GM21576 (cell line): ENCODE results near the gene TXNRD1.
"Not testable (repeated sequence)": the region's sequence is repeated elsewhere in the genome, so short reads cannot be mapped to it uniquely, and the experiment has no call there.

ENCODE experiments used
- ATAC-seq: cut with Tn5 transposase; IDR thresholded peaks from one replicate; pipeline ENCODE4 v1.9.1; 2021; ENCODE audit warnings: mild to moderate bottlenecking, moderate library complexity; ENCODE audit not compliant: unreplicated experiment

The TXNRD1 gene

GRCh38 chr12:104319918-104320626, 104.5 kb downstream of the TXNRD1 start:
- no peak for ATAC-seq

- no peak for ATAC-seq
These were observed 105.0 kb downstream of the TXNRD1 start for GRCh38 chr12:104320627-104321024.

GRCh38 chr12:104321949-104322348, 106.4 kb downstream of the TXNRD1 start:
- ATAC-seq: no peak

- ATAC-seq: not testable (repeated sequence)
These were observed 107.0 kb downstream of the TXNRD1 start for GRCh38 chr12:104322533-104322932.

- no peak for ATAC-seq
These were observed 108.3 kb downstream of the TXNRD1 start for GRCh38 chr12:104323899-104324298.

- not testable (repeated sequence) for ATAC-seq
These were observed 112.7 kb downstream of the TXNRD1 start for GRCh38 chr12:104328278-104328677.

- no peak for ATAC-seq
These were observed 113.2 kb downstream of the TXNRD1 start for GRCh38 chr12:104328790-104329189.

- no peak for ATAC-seq
These were observed 114.3 kb downstream of the TXNRD1 start for GRCh38 chr12:104329707-104330532.

GRCh38 chr12:104331376-104331775, 115.8 kb downstream of the TXNRD1 start:
- ATAC-seq: no peak

GRCh38 chr12:104332273-104332672, 116.7 kb downstream of the TXNRD1 start:
- ATAC-seq: not testable (repeated sequence)

GRCh38 chr12:104333692-104334255, 118.2 kb downstream of the TXNRD1 start:
- no peak for ATAC-seq

- ATAC-seq: no peak
These were observed 119.0 kb downstream of the TXNRD1 start for GRCh38 chr12:104334581-104334980.

GRCh38 chr12:104336115-104336514, 120.5 kb downstream of the TXNRD1 start:
- no peak for ATAC-seq

- no peak for ATAC-seq
These were observed 121.5 kb downstream of the TXNRD1 start for GRCh38 chr12:104337030-104337558.

GRCh38 chr12:104339663-104340062, 124.1 kb downstream of the TXNRD1 start:
- no peak for ATAC-seq

GRCh38 chr12:104340177-104340576, 124.6 kb downstream of the TXNRD1 start:
- ATAC-seq: no peak

GRCh38 chr12:104340925-104341611, 125.5 kb downstream of the TXNRD1 start:
- no peak for ATAC-seq

GRCh38 chr12:104342147-104342546, 126.6 kb downstream of the TXNRD1 start:
- ATAC-seq: no peak

- ATAC-seq: no peak
These were observed 127.2 kb downstream of the TXNRD1 start for GRCh38 chr12:104342635-104343249.

GRCh38 chr12:104344682-104345081, 129.1 kb downstream of the TXNRD1 start:
- ATAC-seq: no peak
